ENCODE data around the gene SUPT4H1. TPM values are rescaled to one million over a fixed set of nuclear protein-coding genes. Genes with fewer than 3 reads are reported as not detected.

The SUPT4H1 gene
- total and polyA plus RNA-seq, 7 donors, result 50.5 to 114 (median 65.3) TPM

DNA sequence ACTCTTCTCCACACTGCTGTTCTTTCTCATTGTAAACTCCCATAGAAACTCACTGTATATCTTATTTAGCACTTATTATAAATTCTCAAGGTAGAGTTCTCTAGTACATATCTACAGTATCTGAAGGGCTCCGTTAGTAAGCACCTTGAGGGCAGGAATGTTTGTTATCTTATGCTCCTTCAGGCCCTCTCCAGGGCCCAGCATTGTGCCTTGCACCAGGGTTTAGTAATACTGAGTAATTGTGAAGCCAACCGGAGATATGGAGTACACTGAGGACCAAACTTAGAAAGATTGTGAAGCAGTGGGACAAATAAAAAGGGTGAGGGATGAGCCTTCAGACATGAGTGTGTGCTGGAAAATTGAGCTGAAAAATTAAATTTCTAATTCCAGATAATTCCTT, 38.9 kb upstream of the SUPT4H1 start:
- H3K4me1 ChIP-seq, result no peaks in the 10 kb centered on the region
- H3K9me3 ChIP-seq, result no peaks in the 10 kb centered on the region
- intact Hi-C loops (cut with DNase I), result no loop called here

GRCh38 chr17:58388302-58389190, 36.5 kb upstream of the SUPT4H1 start:
- no peak for DNase-seq
- H3K4me1 ChIP-seq, result no peaks in the 10 kb centered on the region
- no peaks in the 10 kb centered on the region for H3K36me3 ChIP-seq
- H3K9me3 ChIP-seq, result no peaks in the 10 kb centered on the region
- no peak overlapping the region for H3K4me3 ChIP-seq
- intact Hi-C loops (cut with DNase I), result no loop called here
- WGBS, 2 donors, result 19 to 62% methylated on average over 3 of the region's 3 CpGs
- TF ChIP-seq, protein P1, sequence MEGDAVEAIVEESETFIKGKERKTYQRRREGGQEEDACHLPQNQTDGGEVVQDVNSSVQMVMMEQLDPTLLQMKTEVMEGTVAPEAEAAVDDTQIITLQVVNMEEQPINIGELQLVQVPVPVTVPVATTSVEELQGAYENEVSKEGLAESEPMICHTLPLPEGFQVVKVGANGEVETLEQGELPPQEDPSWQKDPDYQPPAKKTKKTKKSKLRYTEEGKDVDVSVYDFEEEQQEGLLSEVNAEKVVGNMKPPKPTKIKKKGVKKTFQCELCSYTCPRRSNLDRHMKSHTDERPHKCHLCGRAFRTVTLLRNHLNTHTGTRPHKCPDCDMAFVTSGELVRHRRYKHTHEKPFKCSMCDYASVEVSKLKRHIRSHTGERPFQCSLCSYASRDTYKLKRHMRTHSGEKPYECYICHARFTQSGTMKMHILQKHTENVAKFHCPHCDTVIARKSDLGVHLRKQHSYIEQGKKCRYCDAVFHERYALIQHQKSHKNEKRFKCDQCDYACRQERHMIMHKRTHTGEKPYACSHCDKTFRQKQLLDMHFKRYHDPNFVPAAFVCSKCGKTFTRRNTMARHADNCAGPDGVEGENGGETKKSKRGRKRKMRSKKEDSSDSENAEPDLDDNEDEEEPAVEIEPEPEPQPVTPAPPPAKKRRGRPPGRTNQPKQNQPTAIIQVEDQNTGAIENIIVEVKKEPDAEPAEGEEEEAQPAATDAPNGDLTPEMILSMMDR (IDR thresholded peaks at IDR 0.05), result no peak
- TF ChIP-seq EP300 (IDR thresholded peaks at IDR 0.05), result no peak
- TF ChIP-seq POLR2A (IDR thresholded peaks at IDR 0.05), result no peak
- TF ChIP-seq POLR2AphosphoS5 (IDR thresholded peaks at IDR 0.05), result no peak
- H3K27me3 ChIP-seq, result peaks cover 0 to 9% (median 0%) of the 10 kb centered on the region in 3 donors
- H3K27ac ChIP-seq, result no peak overlapping the region

More for the DNA sequence above, 38.9 kb upstream of the SUPT4H1 start:
- Histone ChIP-seq H3K36me3 (no peaks in the 10 kb centered on the region), H3K27me3 (peaks cover 0 to 9% (median 0%) of the 10 kb centered on the region in 3 donors), H3K27ac (no peak overlapping the region), H3K4me3 (no peak overlapping the region)
- TF ChIP-seq POLR2A (IDR thresholded peaks at IDR 0.05) (no peak), EP300 (IDR thresholded peaks at IDR 0.05) (no peak), POLR2AphosphoS5 (IDR thresholded peaks at IDR 0.05) (no peak)
- TF ChIP-seq, protein P1 (IDR thresholded peaks at IDR 0.05), result no peak
- DNase-seq, result no peak
- WGBS, 2 donors, result 27 to 79% methylated on average over 2 of the region's 2 CpGs

GRCh38 chr17:58387834-58388233, 35.8 kb upstream of the SUPT4H1 start:
- 16 to 59% methylated on average over 1 of the region's 1 CpG for WGBS, 2 donors
- Histone ChIP-seq H3K4me3 (no peak overlapping the region), H3K36me3 (no peaks in the 10 kb centered on the region), H3K4me1 (no peaks in the 10 kb centered on the region), H3K27ac (no peak overlapping the region), H3K9me3 (no peaks in the 10 kb centered on the region), H3K27me3 (peaks cover 0 to 9% (median 0%) of the 10 kb centered on the region in 3 donors)
- intact Hi-C loops (cut with DNase I), result no loop called here
- DNase-seq, result no peak
- TF ChIP-seq POLR2AphosphoS5 (IDR thresholded peaks at IDR 0.05) (no peak), EP300 (IDR thresholded peaks at IDR 0.05) (no peak), POLR2A (IDR thresholded peaks at IDR 0.05) (no peak)
- TF ChIP-seq, protein P1 (IDR thresholded peaks at IDR 0.05), result no peak

DNA sequence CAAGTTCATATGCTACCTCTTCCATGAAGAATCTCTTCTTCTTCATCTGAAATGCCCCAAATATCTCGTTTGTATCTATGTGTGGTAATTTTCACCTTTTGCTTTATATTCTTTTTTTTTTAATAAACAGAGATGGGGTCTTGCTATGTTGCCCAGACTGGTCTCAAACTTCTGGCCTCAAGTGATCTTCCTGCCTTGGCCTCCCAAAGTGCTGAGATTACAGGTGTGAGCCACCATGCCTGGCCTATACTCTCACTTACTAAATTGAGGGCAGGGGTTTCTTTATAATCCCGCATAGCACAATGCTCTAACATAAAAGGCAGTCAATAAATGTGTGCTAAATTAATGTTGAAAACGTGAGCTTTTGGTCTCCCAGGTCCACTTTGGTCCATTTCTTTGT, 34.7 kb upstream of the SUPT4H1 start:
- intact Hi-C loops (cut with DNase I), result no loop called here
- Histone ChIP-seq H3K36me3 (no peaks in the 10 kb centered on the region), H3K4me1 (no peaks in the 10 kb centered on the region), H3K9me3 (no peaks in the 10 kb centered on the region), H3K27me3 (peaks cover 0 to 4% (median 0%) of the 10 kb centered on the region in 3 donors), H3K4me3 (no peak overlapping the region), H3K27ac (no peak overlapping the region)
- DNase-seq, result no peak
- no peak for TF ChIP-seq EP300 (IDR thresholded peaks at IDR 0.05)
- no peak for TF ChIP-seq POLR2A (IDR thresholded peaks at IDR 0.05)
- TF ChIP-seq POLR2AphosphoS5 (IDR thresholded peaks at IDR 0.05), result no peak
- TF ChIP-seq, protein P1 (IDR thresholded peaks at IDR 0.05), result no peak
- 35 to 79% methylated on average over 3 of the region's 3 CpGs for WGBS, 2 donors

Data from sigmoid colon (tissue), 7 donors.